GM21367 (cell line): Measurements from ENCODE around the gene FBH1.
A peak's percentile ranks its signal among the peaks of the same experiment; 100 is the strongest.
"Not testable (repeated sequence)": the region's sequence is repeated elsewhere in the genome, so short reads cannot be mapped to it uniquely, and the experiment has no call there.

Source experiments
- ATAC-seq: cut with Tn5 transposase; IDR thresholded peaks from one replicate; pipeline ENCODE4 v1.9.1; 2021; ENCODE audit not compliant: unreplicated experiment

The FBH1 gene

GRCh38 chr10:5873515-5873995 lies 16.5 kb upstream of the FBH1 start:
- ATAC-seq, result no peak

DNA sequence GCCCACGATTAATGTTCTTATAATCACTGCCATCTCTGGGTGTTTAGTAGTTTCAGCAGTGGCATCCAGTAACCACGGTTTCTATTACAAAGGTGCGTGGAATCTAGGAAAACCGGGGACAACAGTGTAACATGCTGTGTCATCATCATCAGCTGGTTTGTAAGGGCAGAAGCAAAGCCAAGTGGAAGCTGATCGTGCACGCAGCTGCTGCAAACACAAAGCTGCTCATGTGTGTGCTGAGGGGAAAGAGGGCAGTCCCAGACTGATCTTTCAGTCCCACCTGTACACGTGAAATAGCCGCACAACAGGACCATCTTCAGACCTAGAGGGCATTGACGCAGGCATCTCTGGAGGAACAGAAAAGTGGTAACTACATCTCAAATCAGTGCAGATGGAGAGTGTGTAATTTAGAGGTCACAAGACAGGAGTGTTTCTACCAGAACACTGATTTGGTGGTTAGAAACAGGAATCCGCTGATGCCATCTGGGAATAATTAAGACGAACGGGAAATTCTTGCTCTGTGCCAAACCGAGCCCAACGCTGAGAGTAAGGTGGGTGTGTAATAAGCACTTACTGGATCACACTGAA lies 13.8 kb upstream of the FBH1 start:
- ATAC-seq, result no peak

DNA sequence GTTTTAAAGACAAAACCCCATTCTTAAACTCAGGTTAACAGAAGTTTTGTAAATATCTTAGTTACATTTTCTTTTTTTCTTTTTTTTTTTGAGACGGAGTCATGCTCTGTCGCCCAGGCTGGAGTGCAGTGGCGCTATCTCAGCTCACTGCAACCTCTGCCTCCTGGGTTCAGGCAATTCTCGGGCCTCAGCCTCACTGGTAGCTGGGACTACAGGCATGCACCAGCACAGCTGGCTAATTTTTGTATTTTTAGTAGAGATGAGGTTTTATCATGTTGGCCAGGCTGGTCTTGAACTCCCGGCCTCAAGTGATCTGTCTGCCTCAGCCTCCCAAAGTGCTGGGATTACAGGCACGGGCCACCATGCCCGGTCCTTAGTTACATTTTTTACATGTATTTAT lies 13.0 kb upstream of the FBH1 start:
- not testable (repeated sequence) for ATAC-seq

GRCh38 chr10:5882961-5883360 lies 7.1 kb upstream of the FBH1 start:
- ATAC-seq, result no peak

DNA sequence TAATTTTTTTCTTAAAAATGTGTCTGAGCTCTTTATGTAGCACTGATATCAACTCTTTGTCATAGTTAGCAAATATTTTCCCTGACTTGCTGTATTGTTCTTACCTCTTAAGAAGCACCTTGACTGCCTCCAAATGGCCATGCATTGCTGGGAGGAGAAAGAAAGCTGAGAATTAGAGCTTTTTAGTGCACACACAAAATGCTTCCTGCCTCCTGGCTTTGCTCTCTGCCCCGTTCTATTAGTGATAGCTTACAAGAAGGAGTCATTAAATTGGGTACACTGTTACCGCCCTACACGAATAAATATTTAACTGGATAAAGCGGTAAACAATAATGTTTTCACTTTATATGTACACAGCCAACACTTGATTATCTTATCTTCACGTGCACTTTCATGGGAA lies 4.4 kb upstream of the FBH1 start:
- ATAC-seq, result no peak

- no peak for ATAC-seq
Measured at GRCh38 chr10:5887029-5887428, 3.0 kb upstream of the FBH1 start.

DNA sequence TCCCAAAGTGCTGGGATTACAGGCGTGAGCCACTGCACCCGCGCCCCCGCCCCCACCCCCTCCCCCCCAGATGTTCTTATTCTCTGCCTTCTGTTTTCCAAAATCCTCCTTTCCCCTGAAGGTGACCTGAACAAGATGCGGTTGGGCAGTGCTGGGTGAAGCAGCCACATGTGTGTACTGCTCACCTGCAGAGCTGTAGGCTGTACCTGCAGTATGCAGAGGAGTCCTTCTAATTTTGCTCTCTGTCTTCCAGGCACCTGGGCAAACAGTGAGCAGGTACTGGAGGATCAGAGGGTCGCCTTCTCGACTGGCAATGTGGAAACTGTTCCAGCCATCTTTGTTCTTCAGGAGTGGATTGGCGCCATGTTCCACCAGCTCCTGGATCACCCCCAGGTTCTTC lies 2.4 kb upstream of the FBH1 start:
- no peak for ATAC-seq

DNA sequence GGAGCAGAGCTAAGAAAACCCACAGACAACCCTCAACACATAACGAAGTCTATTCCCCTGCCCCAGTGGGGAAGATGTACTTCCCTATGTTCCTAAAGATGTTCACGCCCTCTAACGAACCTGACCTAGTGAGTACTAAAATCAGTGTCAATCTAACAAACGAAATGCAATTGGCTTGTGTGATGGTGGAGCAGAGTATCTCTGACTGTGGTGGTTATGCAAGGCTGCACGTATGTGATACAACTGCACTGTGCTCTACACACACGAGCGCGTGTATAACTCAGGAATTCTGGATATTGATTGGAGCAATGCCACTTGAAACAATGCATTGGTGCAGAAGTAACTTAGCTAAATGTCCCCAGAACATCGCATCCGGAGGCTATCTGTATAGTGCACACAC lies 1.7 kb upstream of the FBH1 start:
- no peak for ATAC-seq

GRCh38 chr10:5888843-5889623 lies 1.0 kb upstream of the FBH1 start:
- peak; percentile 28 for ATAC-seq

DNA sequence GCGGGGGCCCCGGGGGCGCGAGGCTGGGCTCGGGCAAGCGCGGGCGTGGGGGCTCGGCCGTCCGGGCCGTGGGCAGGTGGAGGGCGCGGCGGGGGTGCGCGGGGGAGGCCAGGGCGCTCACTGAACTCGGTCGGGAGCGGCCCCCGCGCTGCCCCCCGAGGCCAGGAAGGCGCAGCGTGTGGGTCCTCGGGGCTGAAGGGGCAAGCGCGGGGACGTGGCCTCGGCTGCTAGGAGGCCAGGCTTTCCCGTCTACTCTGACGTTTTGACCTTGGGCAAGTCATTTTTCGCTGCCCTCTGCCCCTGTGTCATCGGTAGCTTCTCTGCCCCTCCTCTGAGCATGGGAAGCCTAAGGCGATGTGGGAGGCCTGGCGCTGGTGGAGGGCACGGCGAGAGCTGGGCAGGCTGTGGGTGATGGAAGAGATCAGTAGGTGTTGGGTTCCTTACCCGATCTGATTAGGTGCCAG lies 441 bp downstream of the FBH1 start:
- ATAC-seq, result no peak

GRCh38 chr10:5891009-5891408 lies 966 bp downstream of the FBH1 start:
- ATAC-seq, result no peak

- ATAC-seq, result no peak
Measured at GRCh38 chr10:5892007-5892406, 2.0 kb downstream of the FBH1 start.

- no peak for ATAC-seq
Measured at GRCh38 chr10:5893321-5893720, 3.3 kb downstream of the FBH1 start.

- no peak for ATAC-seq
Measured at GRCh38 chr10:5894403-5894802, 4.4 kb downstream of the FBH1 start.

GRCh38 chr10:5894873-5895272 lies 4.8 kb downstream of the FBH1 start:
- no peak for ATAC-seq

GRCh38 chr10:5895365-5895764 lies 5.3 kb downstream of the FBH1 start:
- ATAC-seq, result no peak

DNA sequence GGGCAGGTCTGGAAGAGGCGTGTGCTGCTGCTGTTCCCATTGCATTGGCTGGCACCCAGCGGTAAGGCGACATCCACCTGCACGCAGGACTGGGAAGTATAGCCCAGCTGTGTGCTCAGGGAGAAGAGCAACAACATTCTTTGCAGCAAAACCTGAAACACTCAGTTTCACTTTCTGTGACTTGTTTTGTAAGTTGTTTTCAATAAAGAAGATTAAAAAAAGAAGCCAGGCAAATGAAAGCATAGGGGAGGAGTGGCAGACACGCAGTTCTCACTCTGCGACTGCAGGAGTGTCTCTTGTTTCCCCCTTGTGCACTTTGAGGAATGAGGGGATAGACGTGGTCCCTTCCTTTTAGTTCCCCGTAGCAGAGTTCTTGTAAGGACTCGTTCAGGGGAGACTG lies 5.8 kb downstream of the FBH1 start:
- peak; percentile 57 for ATAC-seq

DNA sequence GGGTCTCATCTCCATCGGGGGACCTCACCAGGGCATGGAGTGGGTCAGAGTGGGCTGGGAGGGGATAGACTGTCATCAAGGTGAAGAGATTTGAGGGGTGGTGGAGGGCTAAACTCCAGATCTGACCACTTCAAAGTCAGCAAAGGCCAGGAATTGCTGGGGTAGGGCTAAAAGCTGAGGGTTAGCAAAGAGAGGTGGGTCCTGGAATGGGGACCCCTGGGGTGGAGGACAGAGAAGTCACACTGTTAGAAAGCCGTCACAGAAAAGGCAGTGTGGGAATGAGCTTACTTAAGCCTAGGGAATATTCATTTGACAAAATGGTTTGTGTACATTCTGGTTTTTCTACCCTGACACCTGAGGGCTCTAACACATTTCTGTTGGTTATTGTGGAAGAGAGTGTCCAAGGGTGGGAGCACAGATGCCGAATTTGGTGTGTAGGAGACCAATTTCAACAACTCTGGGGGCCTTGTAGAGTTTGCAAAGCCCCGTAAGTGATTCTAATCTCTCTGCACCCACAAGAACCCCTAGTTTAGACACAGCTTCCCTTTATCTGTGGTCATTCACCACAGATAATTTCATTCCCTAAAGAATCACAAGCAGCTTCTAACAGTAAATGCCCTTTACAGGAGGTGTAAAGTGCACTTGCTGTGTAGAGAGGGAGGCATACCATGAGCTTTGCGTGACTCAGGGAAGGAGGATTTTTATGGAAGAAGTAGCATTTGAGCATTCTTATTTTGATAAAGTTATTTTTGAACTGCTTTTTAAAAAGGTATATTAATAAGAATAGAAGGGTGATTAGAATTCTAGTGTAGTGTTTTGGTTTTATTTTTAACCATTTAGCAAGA lies 6.4 kb downstream of the FBH1 start:
- ATAC-seq, result no peak

GRCh38 chr10:5897053-5897340 lies 7.0 kb downstream of the FBH1 start:
- ATAC-seq, result no peak

- no peak for ATAC-seq
Measured at GRCh38 chr10:5897504-5897903, 7.5 kb downstream of the FBH1 start.

GRCh38 chr10:5898163-5898562 lies 8.1 kb downstream of the FBH1 start:
- ATAC-seq, result no peak

GRCh38 chr10:5900247-5900646 lies 10.2 kb downstream of the FBH1 start:
- ATAC-seq, result no peak
